Activated CD4-positive, alpha-beta memory T cell treated with anti-CD3 and anti-CD28 coated beads for 36 hours (primary cell): ENCODE results near the gene TICAM1. TPM values are rescaled to one million over a fixed set of nuclear protein-coding genes. Genes with fewer than 3 reads are reported as not detected.
"Not testable (repeated sequence)": the region's sequence is repeated elsewhere in the genome, so short reads cannot be mapped to it uniquely, and the experiment has no call there.

ENCODE experiments used
- CTCF ChIA-PET: fragments of 350-600 bp; sonication (Branson Sonifier 250); formaldehyde crosslinking; loops from one replicate; lab custom pipeline; 2021; ENCODE audit warnings: antibody characterized with exemption, inconsistent platforms; lab: Charles Lee
- POLR2A ChIA-PET: fragments of 350-600 bp; sonication (Branson Sonifier 250); formaldehyde crosslinking; loops from one replicate; lab custom pipeline; 2021; ENCODE audit warnings: antibody characterized with exemption; lab: Charles Lee
- DNase-seq: peaks from one replicate; pipeline ENCODE4 v3.0.0-alpha.2; 2020
- H3K27ac Mint-ChIP-seq: one replicate; pipeline ENCODE4 v1.8.0; 2021; ENCODE audit warnings: mixed read lengths
- H3K27me3 Mint-ChIP-seq: one replicate; pipeline ENCODE4 v1.8.0; 2021; ENCODE audit warnings: mixed read lengths
- H3K36me3 Mint-ChIP-seq: one replicate; pipeline ENCODE4 v1.8.0; 2021; ENCODE audit warnings: mixed read lengths
- H3K4me1 Mint-ChIP-seq: one replicate; pipeline ENCODE4 v1.8.0; 2021; ENCODE audit warnings: low read depth, mixed read lengths
- H3K4me3 Mint-ChIP-seq: one replicate; pipeline ENCODE4 v1.8.0; 2021; ENCODE audit warnings: mild to moderate bottlenecking, mixed read lengths
- H3K9me3 Mint-ChIP-seq: one replicate; pipeline ENCODE4 v1.8.0; 2021; ENCODE audit warnings: mixed read lengths
- intact Hi-C: fragments of 100-400 bp; cut with micrococcal nuclease; formaldehyde crosslinking; loops from one replicate; pipeline ENCODE4 v1.15.1; 2023
- total RNA-seq, 2 experiments: library from RNA; stranded (reverse); gene quantifications; one replicate each; pipeline ENCODE4 v1.2.3, GENCODE V29; 2021

The TICAM1 gene
- total RNA-seq, 2 experiments from 2014 or later, result 24.0 to 25.4 TPM

DNA sequence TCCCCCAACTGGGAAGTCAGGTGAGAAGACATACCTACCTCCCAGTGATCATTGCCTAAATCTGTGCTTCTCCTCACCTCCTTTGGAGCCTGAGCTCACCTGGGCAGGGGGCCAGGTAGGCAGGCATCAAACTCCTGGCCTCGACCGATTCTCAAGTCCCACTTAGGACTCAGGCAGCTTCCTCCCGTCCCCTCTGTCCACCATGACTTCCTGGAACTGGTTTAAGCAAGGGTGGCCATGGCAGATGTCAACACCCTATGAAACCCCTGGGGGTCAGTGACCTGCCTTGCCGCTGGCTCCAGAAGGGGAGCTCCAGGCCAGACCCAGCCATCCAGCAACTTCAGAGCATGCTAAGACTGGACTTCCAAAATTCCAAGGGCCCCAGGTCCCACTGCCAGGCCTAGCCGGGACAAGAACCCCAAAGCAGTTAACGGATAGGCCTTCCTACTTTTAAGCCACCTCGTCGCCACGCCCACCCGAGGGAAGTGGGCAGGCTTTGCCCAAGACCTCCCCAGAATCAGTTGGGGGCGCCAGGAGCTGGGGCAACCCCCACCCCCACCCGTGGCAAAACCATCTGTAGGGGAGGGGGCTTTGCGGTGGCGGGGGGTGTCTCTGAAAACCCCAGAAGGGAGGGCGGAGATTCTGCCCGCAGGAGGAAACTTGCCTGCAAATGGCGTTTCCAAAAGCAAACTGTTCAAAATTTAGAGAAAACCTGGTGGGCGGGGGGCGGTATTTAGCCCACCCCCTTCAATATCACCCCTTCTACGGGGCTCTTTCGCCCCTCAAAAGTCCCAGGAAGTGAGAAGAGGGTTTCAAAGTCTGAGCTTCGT, 35.3 kb upstream of the TICAM1 start:
- peaks cover 2% of the 10 kb centered on the region for H3K27me3 Mint-ChIP-seq
- no peaks in the 10 kb centered on the region for H3K9me3 Mint-ChIP-seq
- ChIA-PET CTCF (interaction anchor here (0.6 to 9.7 kb wide), 9 partner anchors 15 to 272 kb away, joined by 3 to 102 read pairs (median 4); no protein-coding TSS in a partner anchor), POLR2A (interaction anchor here (0.7 to 1.7 kb wide), 2 partner anchors 45 to 81 kb away, joined by 3 to 7 read pairs; no protein-coding TSS in a partner anchor)
- peak overlapping the region; percentile 79 for H3K4me3 Mint-ChIP-seq
- H3K27ac Mint-ChIP-seq, result peak overlapping the region; percentile 69
- H3K36me3 Mint-ChIP-seq, result no peaks in the 10 kb centered on the region
- intact Hi-C loops, result loop anchor here (1.0 to 2.0 kb wide), 2 partner anchors 44 to 102 kb away; partner anchors contain the start of gene KDM4B
- DNase-seq, result peak; percentile 59
- peaks cover 22% of the 10 kb centered on the region for H3K4me1 Mint-ChIP-seq

DNA sequence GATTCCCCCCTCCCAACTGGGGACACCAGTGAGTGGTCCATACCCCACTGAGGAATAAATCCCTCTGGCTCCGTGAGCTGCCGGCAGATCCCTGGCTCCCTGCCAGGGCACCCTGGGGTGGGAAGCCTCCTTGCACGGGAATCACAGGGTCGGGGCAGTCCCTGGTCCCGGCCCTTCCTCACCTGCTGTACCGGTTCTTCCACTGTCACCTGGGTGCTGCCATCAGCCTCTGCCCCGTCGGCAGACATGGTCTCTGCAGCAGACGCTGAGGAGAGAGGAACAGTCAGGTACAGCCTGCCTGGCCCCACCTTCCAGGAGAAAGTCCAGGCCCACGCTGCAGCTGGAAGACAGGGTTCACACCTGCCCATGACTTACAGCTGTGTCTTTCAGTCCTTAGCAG, 29.6 kb upstream of the TICAM1 start:
- DNase-seq, result no peak
- Mint-ChIP-seq H3K36me3 (no peaks in the 10 kb centered on the region), H3K4me3 (no peak overlapping the region), H3K9me3 (no peaks in the 10 kb centered on the region), H3K4me1 (peaks cover 2% of the 10 kb centered on the region), H3K27me3 (no peaks in the 10 kb centered on the region), H3K27ac (no peak overlapping the region)
- intact Hi-C loops, result no loop called here
- ChIA-PET CTCF (no interaction called here), POLR2A (interaction anchor here (0.6 to 0.8 kb wide), 2 partner anchors 8 to 600 kb away, joined by 3 read pairs; no protein-coding TSS in a partner anchor)

DNA sequence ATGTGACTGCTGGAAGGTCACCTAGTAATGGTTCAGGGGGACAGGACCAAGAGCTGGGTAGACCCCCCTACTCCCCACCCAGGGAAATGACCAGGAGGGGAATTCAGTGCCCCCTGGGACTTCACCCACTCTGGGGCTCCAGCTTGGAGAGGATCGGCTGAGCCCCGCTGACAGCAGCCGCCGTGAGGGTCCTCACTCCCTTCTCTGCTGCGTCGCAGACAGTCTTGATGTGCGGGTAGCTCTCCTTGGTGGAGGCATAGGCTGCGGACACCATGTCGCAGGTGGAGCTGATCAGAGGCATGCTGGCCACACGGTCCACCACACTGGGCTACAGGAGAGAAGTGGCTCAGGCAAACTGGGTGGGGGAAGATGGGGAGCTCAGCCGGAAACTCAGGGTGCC, 28.2 kb upstream of the TICAM1 start:
- ChIA-PET CTCF (interaction anchor here (0.6 to 1.6 kb wide), 4 partner anchors 12 to 171 kb away, joined by 3 to 7 read pairs (median 4); no protein-coding TSS in a partner anchor), POLR2A (interaction anchor here (1.3 kb wide), 1 partner anchor 9 kb away, joined by 6 read pairs; no protein-coding TSS in a partner anchor)

DNA sequence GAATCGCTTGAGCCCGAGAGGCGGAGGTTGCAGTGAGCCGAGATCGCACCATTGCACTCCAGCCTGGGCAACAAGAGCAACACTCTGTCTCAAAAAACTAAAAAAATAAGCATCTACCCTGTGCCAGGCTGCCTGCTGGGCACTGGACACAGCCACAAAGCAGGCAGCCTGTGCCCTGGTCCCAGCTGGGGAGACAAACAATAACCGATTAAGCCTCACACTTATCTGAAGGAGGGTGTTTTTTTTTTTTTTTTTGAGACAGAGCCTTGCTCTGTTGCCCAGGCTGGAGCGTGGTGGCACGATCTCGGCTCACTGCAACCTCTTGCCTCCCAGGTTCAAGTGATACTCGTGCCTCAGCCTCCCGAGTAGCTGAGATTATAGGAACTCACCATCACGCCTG, 25.0 kb upstream of the TICAM1 start:
- CTCF ChIA-PET, result interaction anchor here (0.6 to 14.2 kb wide), 2 partner anchors 46 to 175 kb away, joined by 3 to 395 read pairs; no protein-coding TSS in a partner anchor
- DNase-seq, POLR2A ChIA-PET, intact Hi-C loops, H3K27ac Mint-ChIP-seq, H3K27me3 Mint-ChIP-seq, H3K9me3 Mint-ChIP-seq, H3K36me3 Mint-ChIP-seq, H3K4me1 Mint-ChIP-seq, H3K4me3 Mint-ChIP-seq: not testable (repeated sequence)

More for the DNA sequence above, 28.2 kb upstream of the TICAM1 start:
- Mint-ChIP-seq H3K27ac (no peak overlapping the region), H3K9me3 (no peaks in the 10 kb centered on the region), H3K4me1 (peaks cover 2% of the 10 kb centered on the region), H3K36me3 (no peaks in the 10 kb centered on the region), H3K27me3 (no peaks in the 10 kb centered on the region), H3K4me3 (no peak overlapping the region)
- intact Hi-C loops, result no loop called here
- DNase-seq, result no peak

DNA sequence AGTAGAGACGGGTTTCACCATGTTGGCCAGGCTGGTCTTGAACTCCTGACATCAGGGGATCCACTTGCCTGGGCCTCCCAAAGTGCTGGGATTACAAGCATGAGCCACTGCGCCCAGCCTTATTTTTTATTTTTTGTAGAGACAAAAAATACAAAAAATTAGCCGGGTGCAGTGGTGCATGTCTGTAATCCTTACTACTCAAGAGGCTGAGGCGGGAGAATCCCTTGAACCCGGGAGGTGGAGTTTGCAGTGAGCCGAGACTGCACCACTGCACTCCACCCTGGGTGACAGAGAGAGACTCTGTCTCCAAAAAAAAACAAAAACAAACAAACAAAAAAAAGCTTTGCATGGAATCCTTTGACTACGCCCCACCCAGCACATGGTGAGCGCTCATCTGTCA, 22.0 kb upstream of the TICAM1 start:
- ChIA-PET POLR2A (interaction anchor here (0.9 to 1.3 kb wide), 2 partner anchors 8 to 44 kb away, joined by 3 to 6 read pairs; no protein-coding TSS in a partner anchor), CTCF (interaction anchor here (0.7 to 14.2 kb wide), 5 partner anchors 9 to 48 kb away, joined by 3 to 395 read pairs (median 3); no protein-coding TSS in a partner anchor)
- H3K9me3 Mint-ChIP-seq, H3K4me3 Mint-ChIP-seq, H3K27ac Mint-ChIP-seq, DNase-seq, H3K4me1 Mint-ChIP-seq, intact Hi-C loops, H3K27me3 Mint-ChIP-seq, H3K36me3 Mint-ChIP-seq: not testable (repeated sequence)

DNA sequence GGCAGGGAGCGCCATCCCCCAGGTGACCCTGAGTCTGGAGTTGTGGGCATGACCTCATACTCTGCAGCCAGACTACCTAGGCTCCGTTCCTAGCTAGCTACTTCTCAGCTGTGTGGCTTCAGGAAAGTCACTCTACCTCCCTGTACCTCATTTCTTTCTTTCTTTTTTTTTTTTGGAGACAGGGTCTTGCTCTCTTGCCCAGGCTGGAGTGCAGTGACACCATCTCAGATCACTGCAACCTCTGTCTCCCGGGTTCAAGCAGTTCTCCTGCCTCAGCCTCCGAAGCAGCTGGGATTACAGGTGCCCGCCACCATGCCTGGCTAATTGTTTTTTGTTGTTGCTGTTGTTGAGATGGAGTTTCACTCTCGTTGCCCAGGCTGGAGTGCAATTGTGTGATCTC, 21.0 kb upstream of the TICAM1 start:
- H3K27ac Mint-ChIP-seq, result no peak overlapping the region
- H3K36me3 Mint-ChIP-seq, result peaks cover 10% of the 10 kb centered on the region
- H3K9me3 Mint-ChIP-seq, result no peaks in the 10 kb centered on the region
- POLR2A ChIA-PET, result interaction anchor here (1.3 kb wide), 1 partner anchor 43 kb away, joined by 6 read pairs; no protein-coding TSS in a partner anchor
- H3K27me3 Mint-ChIP-seq, result no peaks in the 10 kb centered on the region
- CTCF ChIA-PET, result interaction anchor here (1.0 to 14.2 kb wide), 11 partner anchors 11 to 119 kb away, joined by 3 to 395 read pairs (median 7); partner anchors contain the start of gene PLIN3
- peaks cover 2% of the 10 kb centered on the region for H3K4me1 Mint-ChIP-seq
- intact Hi-C loops, result no loop called here
- H3K4me3 Mint-ChIP-seq, result no peak overlapping the region
- no peak for DNase-seq

DNA sequence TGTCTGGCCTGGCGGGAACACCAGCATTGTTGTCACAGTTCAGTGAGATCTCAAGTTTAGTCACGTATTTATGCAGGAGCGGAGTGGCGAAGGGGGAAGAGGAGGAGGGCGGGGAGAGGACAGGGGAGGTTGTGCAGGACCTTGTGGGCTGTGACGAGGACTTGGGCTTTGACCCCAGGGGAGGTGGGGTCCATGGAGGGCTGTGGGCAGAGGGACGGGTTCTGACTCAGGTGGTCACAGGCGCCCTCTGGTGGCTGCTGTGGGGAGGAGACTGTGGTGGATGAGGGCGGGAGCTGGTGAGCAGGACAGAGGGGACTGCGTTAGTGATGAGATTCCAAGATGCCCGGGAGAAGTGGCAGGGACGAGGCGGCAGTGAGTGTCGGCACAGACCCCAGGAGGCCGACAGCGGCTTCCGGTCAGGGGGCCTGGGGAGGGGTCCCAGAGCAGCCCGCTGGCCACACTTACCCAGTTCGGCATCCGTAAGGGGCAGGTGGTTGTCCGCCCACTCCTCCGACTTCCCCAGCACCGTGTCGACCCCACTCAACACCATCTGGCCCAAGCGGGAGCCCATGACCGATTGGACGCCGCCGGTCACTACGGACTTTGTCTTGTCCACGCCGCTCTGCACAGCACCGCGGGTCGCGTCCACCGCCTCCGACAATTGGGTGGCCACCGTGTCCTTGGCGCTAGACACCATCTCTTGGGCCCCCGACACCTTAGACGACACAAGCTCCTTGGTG, 20.2 kb upstream of the TICAM1 start:
- Mint-ChIP-seq H3K4me1 (peaks cover 2% of the 10 kb centered on the region), H3K4me3 (no peak overlapping the region), H3K36me3 (peaks cover 10% of the 10 kb centered on the region), H3K27ac (peak overlapping the region; percentile 38), H3K27me3 (no peaks in the 10 kb centered on the region), H3K9me3 (no peaks in the 10 kb centered on the region)
- ChIA-PET CTCF (interaction anchor here (0.6 to 14.2 kb wide), 20 partner anchors 10 to 180 kb away, joined by 3 to 395 read pairs (median 6); partner anchors contain the start of gene PLIN3), POLR2A (interaction anchor here (1.3 kb wide), 1 partner anchor 42 kb away, joined by 5 read pairs; no protein-coding TSS in a partner anchor)
- intact Hi-C loops, result loop anchor here (1.0 kb wide), 1 partner anchor 42 kb away; no protein-coding TSS in a partner anchor
- DNase-seq, result peak; percentile 81

DNA sequence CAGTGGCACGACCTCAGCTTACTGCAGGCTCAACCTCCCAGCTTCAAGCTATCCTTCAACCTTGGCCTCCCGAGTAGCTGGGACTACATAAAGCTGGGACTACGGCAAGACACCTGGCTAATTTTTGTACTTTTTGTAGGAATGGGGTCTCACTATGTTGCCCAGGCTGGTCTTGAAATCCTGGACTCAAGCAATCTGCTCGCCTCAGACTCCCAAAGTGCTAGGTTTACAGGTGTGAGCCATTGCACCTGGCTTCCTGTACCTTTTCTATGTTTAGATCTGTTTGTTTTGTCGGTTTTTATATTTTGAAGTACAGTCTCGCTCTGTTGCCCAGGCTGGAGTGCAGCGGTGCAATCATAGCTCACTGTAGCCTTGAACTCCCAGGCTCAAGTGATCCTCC, 17.5 kb upstream of the TICAM1 start:
- no peaks in the 10 kb centered on the region for H3K27me3 Mint-ChIP-seq
- no peaks in the 10 kb centered on the region for H3K9me3 Mint-ChIP-seq
- no peak for DNase-seq
- ChIA-PET POLR2A (no interaction called here), CTCF (interaction anchor here (0.6 to 14.2 kb wide), 5 partner anchors 23 to 182 kb away, joined by 3 to 395 read pairs (median 3); no protein-coding TSS in a partner anchor)
- intact Hi-C loops, result no loop called here
- H3K27ac Mint-ChIP-seq, result no peak overlapping the region
- H3K4me3 Mint-ChIP-seq, result no peak overlapping the region
- H3K36me3 Mint-ChIP-seq, result peaks cover 8% of the 10 kb centered on the region
- H3K4me1 Mint-ChIP-seq, result peaks cover 2% of the 10 kb centered on the region

DNA sequence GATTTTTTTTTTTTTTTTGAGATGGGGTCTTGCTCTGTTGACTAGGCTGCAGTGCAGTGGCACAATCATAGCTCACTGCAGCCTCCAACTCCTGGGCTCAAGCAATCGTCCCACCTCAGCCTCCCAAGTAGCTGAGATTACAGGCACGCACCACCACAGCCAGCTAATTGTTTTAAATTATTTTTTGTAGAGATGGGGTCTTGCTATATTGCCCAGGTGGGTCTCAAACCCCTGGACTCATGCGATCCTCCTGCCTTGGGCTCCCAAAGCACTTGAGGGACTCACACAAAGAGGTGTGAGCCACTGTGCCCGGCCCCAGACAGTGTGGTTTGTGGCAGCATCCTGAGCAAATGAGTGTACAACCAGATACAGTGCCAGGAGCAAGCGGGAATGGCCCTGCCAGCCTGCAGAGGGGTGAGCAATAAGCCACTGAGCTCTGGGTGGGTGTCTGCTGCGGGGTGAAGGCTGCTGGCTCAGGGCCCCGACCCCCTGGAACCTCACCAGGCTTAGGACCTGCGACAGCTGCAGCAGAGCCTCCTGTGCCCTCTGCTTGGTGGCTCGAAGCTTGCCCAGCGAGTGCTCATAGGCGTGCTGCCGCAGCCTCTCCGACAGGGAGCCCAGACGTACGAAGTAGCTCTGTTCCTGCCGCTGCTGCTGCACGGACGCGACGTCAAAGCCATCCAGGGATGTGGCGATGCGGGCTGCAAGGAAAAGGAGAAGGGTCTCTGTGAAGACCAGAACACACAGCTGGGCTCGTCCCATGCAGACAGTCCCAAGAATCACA, 15.9 kb upstream of the TICAM1 start:
- intact Hi-C loops, result no loop called here
- no peak for DNase-seq
- Mint-ChIP-seq H3K9me3 (no peaks in the 10 kb centered on the region), H3K4me1 (peaks cover 2% of the 10 kb centered on the region), H3K27ac (no peak overlapping the region), H3K27me3 (no peaks in the 10 kb centered on the region), H3K36me3 (peaks cover 14% of the 10 kb centered on the region), H3K4me3 (no peak overlapping the region)
- CTCF ChIA-PET, result interaction anchor here (14.2 kb wide), 1 partner anchor 37 kb away, joined by 395 read pairs; no protein-coding TSS in a partner anchor
- POLR2A ChIA-PET, result no interaction called here

DNA sequence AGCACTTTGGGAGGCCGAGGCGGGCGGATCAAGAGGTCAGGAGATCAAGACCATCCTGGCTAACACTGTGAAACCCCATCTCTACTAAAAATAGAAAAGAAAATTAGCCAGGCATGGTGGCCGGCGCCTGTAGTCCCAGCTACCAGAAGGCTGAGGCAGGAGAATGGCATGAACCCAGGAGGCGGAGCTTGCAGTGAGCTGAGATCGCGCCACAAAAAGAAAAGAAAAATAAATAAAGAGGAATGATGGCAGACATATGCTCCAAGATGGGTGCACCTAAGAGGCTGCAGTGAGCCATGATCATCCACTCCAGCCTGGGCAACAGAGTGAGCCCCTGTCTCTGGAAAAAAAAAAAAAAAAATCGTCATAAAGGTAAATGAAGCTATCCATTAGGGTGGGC, 14.5 kb upstream of the TICAM1 start:
- H3K36me3 Mint-ChIP-seq, result peaks cover 10% of the 10 kb centered on the region
- POLR2A ChIA-PET, DNase-seq, H3K4me1 Mint-ChIP-seq, H3K9me3 Mint-ChIP-seq, intact Hi-C loops, H3K4me3 Mint-ChIP-seq, H3K27me3 Mint-ChIP-seq, H3K27ac Mint-ChIP-seq: not testable (repeated sequence)
- CTCF ChIA-PET, result interaction anchor here (14.2 kb wide), 1 partner anchor 36 kb away, joined by 395 read pairs; no protein-coding TSS in a partner anchor
